WTC11 (cell line): ENCODE results near the gene DNAH8. TPM values are rescaled to one million over a fixed set of nuclear protein-coding genes. Genes with fewer than 3 reads are reported as not detected.

Experiments used
- ATAC-seq: fragments of 200-7000 bp; cut with Tn5 transposase; 2 replicates; pipeline ENCODE4 v1.10.0; 2021; ENCODE audit warnings: mild to moderate bottlenecking, moderate library complexity
- CTCF ChIA-PET: fragments of 300-600 bp; sonication (Branson Sonifier 250); formaldehyde crosslinking; loops from one replicate; lab custom pipeline; 2021; ENCODE audit warnings: antibody characterized with exemption; lab: Charles Lee
- POLR2A ChIA-PET: fragments of 350-600 bp; sonication (Branson Sonifier 250); formaldehyde crosslinking; loops from one replicate; lab custom pipeline; 2021; ENCODE audit warnings: antibody characterized with exemption; lab: Charles Lee
- DNase-seq: peaks from one replicate; pipeline ENCODE4 v3.0.0; 2021; ENCODE audit warnings: low spot score
- H3K27ac Mint-ChIP-seq: 2 replicates; pipeline ENCODE4 v1.8.0; 2021; ENCODE audit warnings: mixed read lengths
- H3K27me3 Mint-ChIP-seq: 2 replicates; pipeline ENCODE4 v1.8.0; 2021; ENCODE audit warnings: low read depth, mild to moderate bottlenecking, moderate library complexity, mixed read lengths
- H3K36me3 Mint-ChIP-seq: 2 replicates; pipeline ENCODE4 v1.8.0; 2021; ENCODE audit warnings: mixed read lengths
- H3K4me1 Mint-ChIP-seq: 2 replicates; pipeline ENCODE4 v1.8.0; 2022; ENCODE audit warnings: mixed read lengths
- H3K4me3 Mint-ChIP-seq: 2 replicates; pipeline ENCODE4 v1.8.0; 2021; ENCODE audit warnings: mild to moderate bottlenecking, moderate library complexity, mixed read lengths
- H3K9me3 Mint-ChIP-seq: 2 replicates; pipeline ENCODE4 v1.8.0; 2021; ENCODE audit warnings: mixed read lengths
- ELF4 ChIP-seq: sonication (generic); formaldehyde crosslinking; IDR thresholded peaks from 2 replicates; pipeline ENCODE4 v1.8.1; 2022; ENCODE audit warnings: low read depth, mild to moderate bottlenecking, moderate library complexity, missing genetic modification reagents
- EMX1 ChIP-seq: fragments of 250-450 bp; sonication (Bioruptor Pico); IDR thresholded peaks from 2 replicates; pipeline ENCODE4 v1.8.0; 2021; ENCODE audit warnings: mild to moderate bottlenecking
- ETV6 ChIP-seq: sonication (generic); formaldehyde crosslinking; IDR thresholded peaks from 2 replicates; pipeline ENCODE4 v1.8.1; 2022; ENCODE audit warnings: mild to moderate bottlenecking, missing genetic modification reagents
- HMGA2 ChIP-seq: fragments of 250-450 bp; sonication (Bioruptor Pico); IDR thresholded peaks from 2 replicates; pipeline ENCODE4 v1.4.0; 2021; ENCODE audit warnings: mild to moderate bottlenecking, moderate library complexity
- NR1H2 ChIP-seq: sonication (generic); formaldehyde crosslinking; IDR thresholded peaks from 2 replicates; pipeline ENCODE4 v1.9.0; 2021; ENCODE audit warnings: mild to moderate bottlenecking, moderate library complexity, missing genetic modification reagents
- NR2C2 ChIP-seq: sonication (generic); formaldehyde crosslinking; IDR thresholded peaks from 2 replicates; pipeline ENCODE4 v1.8.0; 2022; ENCODE audit warnings: mild to moderate bottlenecking, missing genetic modification reagents
- RELA ChIP-seq: sonication (generic); formaldehyde crosslinking; IDR thresholded peaks from 2 replicates; pipeline ENCODE4 v1.8.1; 2022; ENCODE audit warnings: missing genetic modification reagents, mild to moderate bottlenecking, borderline replicate concordance
- SP1 ChIP-seq: sonication (generic); formaldehyde crosslinking; conservative IDR thresholded peaks from 2 replicates; pipeline ENCODE4 v1.8.1; 2022; ENCODE audit warnings: missing genetic modification reagents
- ZNF671 ChIP-seq: fragments of 250-450 bp; sonication (Bioruptor Pico); IDR thresholded peaks from 2 replicates; pipeline ENCODE4 v1.8.0; 2021; ENCODE audit warnings: mild to moderate bottlenecking
- total RNA-seq: library from RNA; stranded (reverse); gene quantifications from 3 replicates; pipeline ENCODE4 v1.2.3, GENCODE V29; 2021
- TF ChIP-seq, protein P1 (sequence below): sonication (generic); formaldehyde crosslinking; IDR thresholded peaks from 2 replicates; pipeline ENCODE4 v1.8.0; 2022; ENCODE audit warnings: mild to moderate bottlenecking, missing genetic modification reagents
- TF ChIP-seq, protein P2 (sequence below): sonication (generic); formaldehyde crosslinking; conservative IDR thresholded peaks from 2 replicates; pipeline ENCODE4 v1.8.1; 2023; ENCODE audit warnings: mild to moderate bottlenecking, low read depth, missing genetic modification reagents, moderate library complexity
- TF ChIP-seq, protein P3 (sequence below): sonication (generic); formaldehyde crosslinking; IDR thresholded peaks from 2 replicates; pipeline ENCODE4 v1.8.0; 2023; ENCODE audit warnings: missing genetic modification reagents
- TF ChIP-seq, protein P4 (sequence below): sonication (generic); formaldehyde crosslinking; IDR thresholded peaks from 2 replicates; pipeline ENCODE4 v1.8.1; 2023; ENCODE audit warnings: mild to moderate bottlenecking, missing genetic modification reagents, moderate library complexity
- TF ChIP-seq, protein P5 (sequence below): sonication (generic); formaldehyde crosslinking; conservative IDR thresholded peaks from 2 replicates; pipeline ENCODE4 v1.8.1; 2022; ENCODE audit warnings: mild to moderate bottlenecking, missing genetic modification reagents
- TF ChIP-seq, protein P6 (sequence below): sonication (generic); formaldehyde crosslinking; IDR thresholded peaks from 2 replicates; pipeline ENCODE4 v1.8.0; 2022; ENCODE audit warnings: missing genetic modification reagents
- TF ChIP-seq, protein P7 (sequence below): sonication (generic); formaldehyde crosslinking; IDR thresholded peaks from 2 replicates; pipeline ENCODE4 v1.8.0; 2023; ENCODE audit warnings: missing genetic modification reagents, mild to moderate bottlenecking, borderline replicate concordance
- TF ChIP-seq, protein P8 (sequence below): fragments of 250-450 bp; sonication (Bioruptor Pico); IDR thresholded peaks from 2 replicates; pipeline ENCODE4 v1.9.0; 2021; ENCODE audit warnings: mild to moderate bottlenecking
- TF ChIP-seq, protein P9 (sequence below): fragments of 250-450 bp; sonication (Bioruptor Pico); IDR thresholded peaks from 2 replicates; pipeline ENCODE4 v1.9.0; 2021; ENCODE audit warnings: moderate library complexity, mild to moderate bottlenecking, inconsistent platforms, borderline replicate concordance

The DNAH8 gene
- total RNA-seq, 1 experiment from 2014 or later = 0.02 TPM

DNA sequence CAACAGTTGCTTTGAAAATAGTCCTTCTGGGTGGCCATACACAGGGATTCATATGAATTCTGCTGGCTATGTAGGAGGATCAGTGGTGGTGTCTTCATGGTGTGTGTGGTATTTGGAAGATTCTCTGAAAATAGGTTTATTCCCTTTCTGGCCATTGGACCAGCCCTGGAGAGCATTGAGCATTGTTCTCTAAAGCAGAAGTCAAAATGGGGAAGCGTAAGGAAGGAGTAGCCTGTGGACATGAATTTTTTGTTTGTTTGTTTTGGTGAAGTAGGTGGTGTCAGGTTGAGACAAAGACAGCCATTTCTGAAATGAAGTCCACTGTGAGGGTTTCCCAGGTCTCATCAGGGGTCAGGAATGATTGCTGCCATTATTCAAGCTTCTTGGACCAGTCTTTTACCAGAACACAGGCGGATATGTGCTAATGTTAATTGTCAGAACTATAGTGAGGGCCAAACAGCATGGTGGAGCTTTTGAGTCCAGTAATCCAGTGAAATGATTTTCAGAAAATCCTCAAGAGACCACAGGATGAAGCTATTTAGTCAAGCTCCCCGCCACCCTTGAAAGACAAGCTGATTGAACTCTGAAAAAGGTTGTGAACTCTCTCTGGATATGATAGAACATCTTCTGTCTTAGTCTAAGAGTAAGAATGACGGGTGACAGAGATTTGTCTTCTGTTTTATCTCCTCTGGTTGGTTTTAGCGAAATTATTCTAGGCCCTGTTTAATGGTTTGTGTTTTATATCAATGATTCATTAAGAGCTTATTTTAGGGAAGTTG lies 60.0 kb downstream of the DNAH8 start:
- Mint-ChIP-seq H3K36me3 (no peaks in the 10 kb centered on the region), H3K4me1 (no peaks in the 10 kb centered on the region), H3K9me3 (no peaks in the 10 kb centered on the region; the same call in 1 of the 2 replicates), H3K27ac (no peak overlapping the region), H3K4me3 (no peak overlapping the region), H3K27me3 (no peaks in the 10 kb centered on the region)
- ATAC-seq (no peak), DNase-seq (no peak)
- ChIA-PET CTCF (no interaction called here), POLR2A (no interaction called here)
- TF ChIP-seq HMGA2 = no peak
- TF ChIP-seq, protein P1, sequence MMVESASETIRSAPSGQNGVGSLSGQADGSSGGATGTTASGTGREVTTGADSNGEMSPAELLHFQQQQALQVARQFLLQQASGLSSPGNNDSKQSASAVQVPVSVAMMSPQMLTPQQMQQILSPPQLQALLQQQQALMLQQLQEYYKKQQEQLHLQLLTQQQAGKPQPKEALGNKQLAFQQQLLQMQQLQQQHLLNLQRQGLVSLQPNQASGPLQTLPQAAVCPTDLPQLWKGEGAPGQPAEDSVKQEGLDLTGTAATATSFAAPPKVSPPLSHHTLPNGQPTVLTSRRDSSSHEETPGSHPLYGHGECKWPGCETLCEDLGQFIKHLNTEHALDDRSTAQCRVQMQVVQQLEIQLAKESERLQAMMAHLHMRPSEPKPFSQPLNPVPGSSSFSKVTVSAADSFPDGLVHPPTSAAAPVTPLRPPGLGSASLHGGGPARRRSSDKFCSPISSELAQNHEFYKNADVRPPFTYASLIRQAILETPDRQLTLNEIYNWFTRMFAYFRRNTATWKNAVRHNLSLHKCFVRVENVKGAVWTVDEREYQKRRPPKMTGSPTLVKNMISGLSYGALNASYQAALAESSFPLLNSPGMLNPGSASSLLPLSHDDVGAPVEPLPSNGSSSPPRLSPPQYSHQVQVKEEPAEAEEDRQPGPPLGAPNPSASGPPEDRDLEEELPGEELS (CRISPR knock-in tag) = no peak
- TF ChIP-seq, protein P2, sequence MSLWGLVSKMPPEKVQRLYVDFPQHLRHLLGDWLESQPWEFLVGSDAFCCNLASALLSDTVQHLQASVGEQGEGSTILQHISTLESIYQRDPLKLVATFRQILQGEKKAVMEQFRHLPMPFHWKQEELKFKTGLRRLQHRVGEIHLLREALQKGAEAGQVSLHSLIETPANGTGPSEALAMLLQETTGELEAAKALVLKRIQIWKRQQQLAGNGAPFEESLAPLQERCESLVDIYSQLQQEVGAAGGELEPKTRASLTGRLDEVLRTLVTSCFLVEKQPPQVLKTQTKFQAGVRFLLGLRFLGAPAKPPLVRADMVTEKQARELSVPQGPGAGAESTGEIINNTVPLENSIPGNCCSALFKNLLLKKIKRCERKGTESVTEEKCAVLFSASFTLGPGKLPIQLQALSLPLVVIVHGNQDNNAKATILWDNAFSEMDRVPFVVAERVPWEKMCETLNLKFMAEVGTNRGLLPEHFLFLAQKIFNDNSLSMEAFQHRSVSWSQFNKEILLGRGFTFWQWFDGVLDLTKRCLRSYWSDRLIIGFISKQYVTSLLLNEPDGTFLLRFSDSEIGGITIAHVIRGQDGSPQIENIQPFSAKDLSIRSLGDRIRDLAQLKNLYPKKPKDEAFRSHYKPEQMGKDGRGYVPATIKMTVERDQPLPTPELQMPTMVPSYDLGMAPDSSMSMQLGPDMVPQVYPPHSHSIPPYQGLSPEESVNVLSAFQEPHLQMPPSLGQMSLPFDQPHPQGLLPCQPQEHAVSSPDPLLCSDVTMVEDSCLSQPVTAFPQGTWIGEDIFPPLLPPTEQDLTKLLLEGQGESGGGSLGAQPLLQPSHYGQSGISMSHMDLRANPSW (CRISPR knock-in tag) = no peak
- TF ChIP-seq EMX1 (CRISPR knock-in tag) = no peak
- TF ChIP-seq NR2C2 = no peak
- TF ChIP-seq, protein P3, sequence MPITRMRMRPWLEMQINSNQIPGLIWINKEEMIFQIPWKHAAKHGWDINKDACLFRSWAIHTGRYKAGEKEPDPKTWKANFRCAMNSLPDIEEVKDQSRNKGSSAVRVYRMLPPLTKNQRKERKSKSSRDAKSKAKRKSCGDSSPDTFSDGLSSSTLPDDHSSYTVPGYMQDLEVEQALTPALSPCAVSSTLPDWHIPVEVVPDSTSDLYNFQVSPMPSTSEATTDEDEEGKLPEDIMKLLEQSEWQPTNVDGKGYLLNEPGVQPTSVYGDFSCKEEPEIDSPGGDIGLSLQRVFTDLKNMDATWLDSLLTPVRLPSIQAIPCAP = no peak
- no peak for TF ChIP-seq RELA (CRISPR knock-in tag)
- TF ChIP-seq ETV6 (CRISPR knock-in tag) = no peak
- TF ChIP-seq, protein P4, sequence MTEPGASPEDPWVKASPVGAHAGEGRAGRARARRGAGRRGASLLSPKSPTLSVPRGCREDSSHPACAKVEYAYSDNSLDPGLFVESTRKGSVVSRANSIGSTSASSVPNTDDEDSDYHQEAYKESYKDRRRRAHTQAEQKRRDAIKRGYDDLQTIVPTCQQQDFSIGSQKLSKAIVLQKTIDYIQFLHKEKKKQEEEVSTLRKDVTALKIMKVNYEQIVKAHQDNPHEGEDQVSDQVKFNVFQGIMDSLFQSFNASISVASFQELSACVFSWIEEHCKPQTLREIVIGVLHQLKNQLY (CRISPR knock-in tag) = no peak
- TF ChIP-seq NR1H2 (CRISPR knock-in tag) = no peak
- TF ChIP-seq ELF4 (CRISPR knock-in tag) = no peak
- TF ChIP-seq, protein P5, sequence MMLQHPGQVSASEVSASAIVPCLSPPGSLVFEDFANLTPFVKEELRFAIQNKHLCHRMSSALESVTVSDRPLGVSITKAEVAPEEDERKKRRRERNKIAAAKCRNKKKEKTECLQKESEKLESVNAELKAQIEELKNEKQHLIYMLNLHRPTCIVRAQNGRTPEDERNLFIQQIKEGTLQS (CRISPR knock-in tag) = no peak
- TF ChIP-seq, protein P6, sequence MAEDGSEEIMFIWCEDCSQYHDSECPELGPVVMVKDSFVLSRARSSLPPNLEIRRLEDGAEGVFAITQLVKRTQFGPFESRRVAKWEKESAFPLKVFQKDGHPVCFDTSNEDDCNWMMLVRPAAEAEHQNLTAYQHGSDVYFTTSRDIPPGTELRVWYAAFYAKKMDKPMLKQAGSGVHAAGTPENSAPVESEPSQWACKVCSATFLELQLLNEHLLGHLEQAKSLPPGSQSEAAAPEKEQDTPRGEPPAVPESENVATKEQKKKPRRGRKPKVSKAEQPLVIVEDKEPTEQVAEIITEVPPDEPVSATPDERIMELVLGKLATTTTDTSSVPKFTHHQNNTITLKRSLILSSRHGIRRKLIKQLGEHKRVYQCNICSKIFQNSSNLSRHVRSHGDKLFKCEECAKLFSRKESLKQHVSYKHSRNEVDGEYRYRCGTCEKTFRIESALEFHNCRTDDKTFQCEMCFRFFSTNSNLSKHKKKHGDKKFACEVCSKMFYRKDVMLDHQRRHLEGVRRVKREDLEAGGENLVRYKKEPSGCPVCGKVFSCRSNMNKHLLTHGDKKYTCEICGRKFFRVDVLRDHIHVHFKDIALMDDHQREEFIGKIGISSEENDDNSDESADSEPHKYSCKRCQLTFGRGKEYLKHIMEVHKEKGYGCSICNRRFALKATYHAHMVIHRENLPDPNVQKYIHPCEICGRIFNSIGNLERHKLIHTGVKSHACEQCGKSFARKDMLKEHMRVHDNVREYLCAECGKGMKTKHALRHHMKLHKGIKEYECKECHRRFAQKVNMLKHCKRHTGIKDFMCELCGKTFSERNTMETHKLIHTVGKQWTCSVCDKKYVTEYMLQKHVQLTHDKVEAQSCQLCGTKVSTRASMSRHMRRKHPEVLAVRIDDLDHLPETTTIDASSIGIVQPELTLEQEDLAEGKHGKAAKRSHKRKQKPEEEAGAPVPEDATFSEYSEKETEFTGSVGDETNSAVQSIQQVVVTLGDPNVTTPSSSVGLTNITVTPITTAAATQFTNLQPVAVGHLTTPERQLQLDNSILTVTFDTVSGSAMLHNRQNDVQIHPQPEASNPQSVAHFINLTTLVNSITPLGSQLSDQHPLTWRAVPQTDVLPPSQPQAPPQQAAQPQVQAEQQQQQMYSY (CRISPR knock-in tag) = no peak
- TF ChIP-seq, protein P7, sequence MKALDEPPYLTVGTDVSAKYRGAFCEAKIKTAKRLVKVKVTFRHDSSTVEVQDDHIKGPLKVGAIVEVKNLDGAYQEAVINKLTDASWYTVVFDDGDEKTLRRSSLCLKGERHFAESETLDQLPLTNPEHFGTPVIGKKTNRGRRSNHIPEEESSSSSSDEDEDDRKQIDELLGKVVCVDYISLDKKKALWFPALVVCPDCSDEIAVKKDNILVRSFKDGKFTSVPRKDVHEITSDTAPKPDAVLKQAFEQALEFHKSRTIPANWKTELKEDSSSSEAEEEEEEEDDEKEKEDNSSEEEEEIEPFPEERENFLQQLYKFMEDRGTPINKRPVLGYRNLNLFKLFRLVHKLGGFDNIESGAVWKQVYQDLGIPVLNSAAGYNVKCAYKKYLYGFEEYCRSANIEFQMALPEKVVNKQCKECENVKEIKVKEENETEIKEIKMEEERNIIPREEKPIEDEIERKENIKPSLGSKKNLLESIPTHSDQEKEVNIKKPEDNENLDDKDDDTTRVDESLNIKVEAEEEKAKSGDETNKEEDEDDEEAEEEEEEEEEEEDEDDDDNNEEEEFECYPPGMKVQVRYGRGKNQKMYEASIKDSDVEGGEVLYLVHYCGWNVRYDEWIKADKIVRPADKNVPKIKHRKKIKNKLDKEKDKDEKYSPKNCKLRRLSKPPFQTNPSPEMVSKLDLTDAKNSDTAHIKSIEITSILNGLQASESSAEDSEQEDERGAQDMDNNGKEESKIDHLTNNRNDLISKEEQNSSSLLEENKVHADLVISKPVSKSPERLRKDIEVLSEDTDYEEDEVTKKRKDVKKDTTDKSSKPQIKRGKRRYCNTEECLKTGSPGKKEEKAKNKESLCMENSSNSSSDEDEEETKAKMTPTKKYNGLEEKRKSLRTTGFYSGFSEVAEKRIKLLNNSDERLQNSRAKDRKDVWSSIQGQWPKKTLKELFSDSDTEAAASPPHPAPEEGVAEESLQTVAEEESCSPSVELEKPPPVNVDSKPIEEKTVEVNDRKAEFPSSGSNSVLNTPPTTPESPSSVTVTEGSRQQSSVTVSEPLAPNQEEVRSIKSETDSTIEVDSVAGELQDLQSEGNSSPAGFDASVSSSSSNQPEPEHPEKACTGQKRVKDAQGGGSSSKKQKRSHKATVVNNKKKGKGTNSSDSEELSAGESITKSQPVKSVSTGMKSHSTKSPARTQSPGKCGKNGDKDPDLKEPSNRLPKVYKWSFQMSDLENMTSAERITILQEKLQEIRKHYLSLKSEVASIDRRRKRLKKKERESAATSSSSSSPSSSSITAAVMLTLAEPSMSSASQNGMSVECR (CRISPR knock-in tag) = no peak
- TF ChIP-seq, protein P8, sequence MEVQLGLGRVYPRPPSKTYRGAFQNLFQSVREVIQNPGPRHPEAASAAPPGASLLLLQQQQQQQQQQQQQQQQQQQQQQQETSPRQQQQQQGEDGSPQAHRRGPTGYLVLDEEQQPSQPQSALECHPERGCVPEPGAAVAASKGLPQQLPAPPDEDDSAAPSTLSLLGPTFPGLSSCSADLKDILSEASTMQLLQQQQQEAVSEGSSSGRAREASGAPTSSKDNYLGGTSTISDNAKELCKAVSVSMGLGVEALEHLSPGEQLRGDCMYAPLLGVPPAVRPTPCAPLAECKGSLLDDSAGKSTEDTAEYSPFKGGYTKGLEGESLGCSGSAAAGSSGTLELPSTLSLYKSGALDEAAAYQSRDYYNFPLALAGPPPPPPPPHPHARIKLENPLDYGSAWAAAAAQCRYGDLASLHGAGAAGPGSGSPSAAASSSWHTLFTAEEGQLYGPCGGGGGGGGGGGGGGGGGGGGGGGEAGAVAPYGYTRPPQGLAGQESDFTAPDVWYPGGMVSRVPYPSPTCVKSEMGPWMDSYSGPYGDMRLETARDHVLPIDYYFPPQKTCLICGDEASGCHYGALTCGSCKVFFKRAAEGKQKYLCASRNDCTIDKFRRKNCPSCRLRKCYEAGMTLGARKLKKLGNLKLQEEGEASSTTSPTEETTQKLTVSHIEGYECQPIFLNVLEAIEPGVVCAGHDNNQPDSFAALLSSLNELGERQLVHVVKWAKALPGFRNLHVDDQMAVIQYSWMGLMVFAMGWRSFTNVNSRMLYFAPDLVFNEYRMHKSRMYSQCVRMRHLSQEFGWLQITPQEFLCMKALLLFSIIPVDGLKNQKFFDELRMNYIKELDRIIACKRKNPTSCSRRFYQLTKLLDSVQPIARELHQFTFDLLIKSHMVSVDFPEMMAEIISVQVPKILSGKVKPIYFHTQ = no peak
- TF ChIP-seq ZNF671 (CRISPR knock-in tag) = no peak
- TF ChIP-seq, protein P9, sequence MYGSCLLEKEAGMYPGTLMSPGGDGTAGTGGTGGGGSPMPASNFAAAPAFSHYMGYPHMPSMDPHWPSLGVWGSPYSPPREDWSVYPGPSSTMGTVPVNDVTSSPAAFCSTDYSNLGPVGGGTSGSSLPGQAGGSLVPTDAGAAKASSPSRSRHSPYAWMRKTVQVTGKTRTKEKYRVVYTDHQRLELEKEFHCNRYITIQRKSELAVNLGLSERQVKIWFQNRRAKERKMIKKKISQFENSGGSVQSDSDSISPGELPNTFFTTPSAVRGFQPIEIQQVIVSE = no peak
- TF ChIP-seq SP1 (CRISPR knock-in tag) = no peak
